Erythroblast (primary cell): Measurements from ENCODE around the gene CDX1.

Experiments
- GATA1 ChIP-seq: IDR thresholded peaks from 2 replicates; pipeline ENCODE4 v1.6.1; 2011; ENCODE audit warnings: low read depth, mild to moderate bottlenecking, control low read depth, low read length, moderate library complexity
- POLR2A ChIP-seq: IDR thresholded peaks from 2 replicates; pipeline ENCODE4 v1.6.1; 2011; ENCODE audit warnings: mild to moderate bottlenecking, low read length

GRCh38 chr5:150184990-150185912, 18.7 kb downstream of the CDX1 start:
- TF ChIP-seq POLR2A (no peak), GATA1 (no peak)
